Endometrial microvascular endothelial cells (primary cell): ENCODE measurements around the gene IQGAP1. TPM values are rescaled to one million over a fixed set of nuclear protein-coding genes. Genes with fewer than 3 reads are reported as not detected.

ENCODE experiments used
- in situ Hi-C: cut with HindIII; loops from 2 replicates; pipeline ENCODE4 v1.10.0; 2017; ENCODE audit warnings: low sequenced_read_pairs, low pct_unique_long_range_greater_than_20kb; ENCODE audit errors: inconsistent ontology term
- total RNA-seq: library from RNA; depleted of rRNA; stranded (reverse); fragments of >200 nt; gene quantifications from one replicate; pipeline ENCODE4 v1.2.3, GENCODE V29; 2015; ENCODE audit errors: inconsistent ontology term

Gene IQGAP1
- total RNA-seq, 1 donor from 2014 or later = 213 TPM

- in situ Hi-C loops = no loop called here
These were observed 157.1 kb downstream of the IQGAP1 start for GRCh38 chr15:90545095-90545494.

- in situ Hi-C loops = no loop called here
These were observed 159.5 kb downstream of the IQGAP1 start for GRCh38 chr15:90547540-90547939.

GRCh38 chr15:90550919-90551318 is 162.9 kb downstream of the IQGAP1 start:
- in situ Hi-C loops = no loop called here

Other genes starting within 250 kb of the IQGAP1 start
- 8.5 TPM for gene SEMA4B, start 186.9 kb upstream of the IQGAP1 start, total RNA-seq
- 33.5 TPM for gene CIB1, start 154.3 kb upstream of the IQGAP1 start, total RNA-seq
- gene GDPGP1, start 154.0 kb upstream of the IQGAP1 start, total RNA-seq = 11.6 TPM
- not detected for gene TTLL13, start 138.7 kb upstream of the IQGAP1 start, total RNA-seq
- 78.2 TPM for gene NGRN, start 122.6 kb upstream of the IQGAP1 start, total RNA-seq
- gene ZNF774, start 36.0 kb upstream of the IQGAP1 start, total RNA-seq = 0.56 TPM
- 13.1 TPM for gene CRTC3, start 141.7 kb downstream of the IQGAP1 start, total RNA-seq